Heart left ventricle (tissue), 16 donors: ENCODE results near the gene FAM3A. TPM values are rescaled to one million over a fixed set of nuclear protein-coding genes. Genes with fewer than 3 reads are reported as not detected.
A peak's percentile ranks its signal among the peaks of the same experiment; 100 is the strongest.

Source experiments
- ATAC-seq, 4 donors: fragments of 200-7000 bp; cut with Tn5 transposase; one replicate each; pipeline ENCODE4 v1.9.1; 2020 to 2022; ENCODE audit warnings: moderate library complexity in 4 of 4, mild to moderate bottlenecking in 3 of 4, moderate number of reproducible peaks in 1 of 4
- DNase-seq, 5 donors: peaks; one replicate each; pipeline ENCODE4 v3.0.0-alpha.2; 2020
- H3K27ac ChIP-seq, 12 donors: fragments of 200-600 bp; sonication (generic) in 4 of 12; one replicate each; pipeline versions ENCODE4 v1.5.0 to v1.8.0; 2016 to 2022; ENCODE audit warnings: mild to moderate bottlenecking in 2 of 12
- H3K27me3 ChIP-seq, 9 donors: fragments of 200-600 bp; sonication (generic) in 2 of 9; one replicate each; pipeline versions ENCODE4 v1.5.1 to v1.8.0; 2016 to 2022; ENCODE audit warnings: mild to moderate bottlenecking in 3 of 9
- H3K36me3 ChIP-seq, 9 donors: fragments of 200-600 bp; sonication (generic) in 2 of 9; one replicate each; pipeline versions ENCODE4 v1.5.0 to v1.8.0; 2018 to 2022; ENCODE audit warnings: mild to moderate bottlenecking in 2 of 9
- H3K4me1 ChIP-seq, 12 donors: fragments of 200-600 bp; sonication (generic) in 4 of 12; one replicate each; pipeline versions ENCODE4 v1.5.0 to v1.8.0; 2016 to 2022; ENCODE audit warnings: mild to moderate bottlenecking in 3 of 12
- H3K4me3 ChIP-seq, 12 donors: fragments of 200-600 bp; sonication (generic) in 4 of 12; one replicate each; pipeline versions ENCODE4 v1.5.0 to v1.8.0; 2017 to 2022; ENCODE audit warnings: mild to moderate bottlenecking in 9 of 12, moderate library complexity in 4 of 12
- H3K9me3 ChIP-seq, 12 donors: fragments of 200-600 bp; sonication (generic) in 4 of 12; one replicate each; pipeline versions ENCODE4 v1.5.0 to v1.8.0; 2016 to 2022; ENCODE audit warnings: mild to moderate bottlenecking in 1 of 12
- CTCF ChIP-seq, 12 donors: fragments of 200-600 bp; sonication (generic) in 4 of 12; IDR thresholded peaks; one replicate each; pipeline versions ENCODE4 v1.5.0 to v1.8.0; 2018 to 2022; ENCODE audit warnings: antibody characterized with exemption in 12 of 12, mild to moderate bottlenecking in 5 of 12
- POLR2A ChIP-seq, 2 donors: fragments of 450-650 bp; IDR thresholded peaks; one replicate each; pipeline ENCODE4 v1.6.1; 2017; ENCODE audit warnings: antibody characterized with exemption in 2 of 2, mild to moderate bottlenecking in 2 of 2, moderate library complexity in 2 of 2
- WGBS, 4 donors: extraction: QIAGEN DNeasy Blood & Tissue Kit in 2 of 4; methylation state at CpG; one replicate each; pipeline versions ENCODE4 v1.1.5 to v1.1.7; 2013 to 2018; 5-methylcytosine and 5-hydroxymethylcytosine counted together
- intact Hi-C, 10 donors: fragments of 100-400 bp; cut with DNase I; formaldehyde crosslinking; loops; one replicate each; pipeline versions ENCODE4 v1.11.1 to v1.14.2; 2022
- polyA plus RNA-seq, 2 donors: library from polyadenylated mRNA; stranded (reverse); fragments of 200-250 nt; gene quantifications; one replicate each; pipeline ENCODE4 v1.2.3, GENCODE V29; 2013
- total RNA-seq, 9 donors: library from RNA; depleted of rRNA in 2 of 9; stranded (reverse); fragments of >200 nt in 2 of 9; fragmentation: NEBNext Ultra II Directional in 3 of 9; extraction: Animal tissue kit (Norgen Biotek cat#: 25700) in 3 of 9; gene quantifications; one replicate each; pipeline versions ENCODE4 v1.1.0 to v1.2.4, GENCODE V29; 2016 to 2023
- donor health status: ischemic (EF 13 %, LVEDD 7.1; RV severe dilation, severe dysfunction).
- donor health status: healthy with polysubstance abuse.
- donor health status: DM: no; HTN: yes; CAD: no.
- donor health status: DM: no; HTN: no; CAD: no.
- donor health status: ischemic (EF 25% LVEDD 6.9; RV normal size, moderate dysfunction).
- donor health status: ischemic (EF 25% LVEDD 5.7; RV mildly dilated, moderate dysfunction).
- donor health status: healthy.
- donor health status: DM: yes; HTN: yes; CAD: no.
- donor health status: ischemic (EF 35%, LVEDD 5.7; RV mildly dilated, moderate dysfunction).
- donor health status: nonischemic (EF 11% LVEDD 7.7; RV severe dilation, severe dysfunction).
- donor health status: DM: yes; HTN: yes; CAD: no.
- donor health status: PGD.
- donor health status: ischemic (EF 29% LVEDD 5.4; RV normal size, mild dysfunction).
- donor health status: nonischemic (EF 23%, LVEDD 6.1; RV moderate dilation, normal function).

The FAM3A gene
- total and polyA plus RNA-seq, 11 donors = 36.2 to 82.6 (median 51.5) TPM

- DNase-seq (peak in 4 of 5 donors; percentile 27 to 73 (median 46)), ATAC-seq (no peak)
- Histone ChIP-seq H3K27me3 (no peaks in the 10 kb centered on the region), H3K4me1 (peaks cover 0 to 39% (median 17%) of the 10 kb centered on the region in 12 donors), H3K27ac (peak overlapping the region; percentile 78 to 96 (median 92)), H3K9me3 (no peaks in the 10 kb centered on the region), H3K4me3 (peak overlapping the region; percentile 50 to 92 (median 68)), H3K36me3 (peaks cover 0 to 9% (median 6%) of the 10 kb centered on the region in 9 donors)
- TF ChIP-seq POLR2A (IDR thresholded peaks at IDR 0.05) = no peak
- TF ChIP-seq CTCF (IDR thresholded peaks at IDR 0.05) = no peak
- intact Hi-C loops = no loop called here
- 1 to 80% (median 1%) methylated on average over 9 to 35 of the region's 35 CpGs; no CpG with 5 or more reads in 1 of the 4 donors for WGBS, 4 donors
These were observed 30.0 kb downstream of the FAM3A start for GRCh38 chrX:154486052-154486395.

GRCh38 chrX:154485150-154486051 is 30.6 kb downstream of the FAM3A start:
- intact Hi-C loops = no loop called here
- Histone ChIP-seq H3K36me3 (peaks cover 0 to 9% (median 6%) of the 10 kb centered on the region in 9 donors), H3K27ac (peak overlapping the region in 11 of 12 donors; percentile 80 to 96 (median 92)), H3K9me3 (no peaks in the 10 kb centered on the region), H3K4me1 (peaks cover 0 to 39% (median 17%) of the 10 kb centered on the region in 12 donors), H3K4me3 (peak overlapping the region; percentile 50 to 92 (median 68)), H3K27me3 (no peaks in the 10 kb centered on the region)
- ATAC-seq (no peak), DNase-seq (peak in 1 of 5 donors; percentile 62)
- WGBS, 4 donors = 30 to 78% (median 54%) methylated on average over 15 to 35 of the region's 35 CpGs
- TF ChIP-seq CTCF (IDR thresholded peaks at IDR 0.05) = no peak
- no peak for TF ChIP-seq POLR2A (IDR thresholded peaks at IDR 0.05)

- peaks cover 0 to 34% (median 15%) of the 10 kb centered on the region in 12 donors for H3K4me1 ChIP-seq
- peak overlapping the region in 7 of 12 donors; percentile 9 to 96 (median 62) for H3K27ac ChIP-seq
- WGBS, 4 donors = 69 to 84% (median 71%) methylated on average over 9 to 16 of the region's 16 CpGs
- no peaks in the 10 kb centered on the region for H3K27me3 ChIP-seq
- peak in 1 of 4 donors; percentile 32 for ATAC-seq
- intact Hi-C loops = loop anchor here in 1 of 10 donors (5.0 kb wide), 1 partner anchor 42 kb away; the partner anchor contains the start of gene FAM50A
- TF ChIP-seq CTCF (IDR thresholded peaks at IDR 0.05) = no peak
- no peak for TF ChIP-seq POLR2A (IDR thresholded peaks at IDR 0.05)
- DNase-seq = peak in 1 of 5 donors; percentile 42
- H3K4me3 ChIP-seq = no peak overlapping the region
- no peaks in the 10 kb centered on the region for H3K9me3 ChIP-seq
- H3K36me3 ChIP-seq = peaks cover 0 to 9% (median 6%) of the 10 kb centered on the region in 9 donors
These were observed 31.5 kb downstream of the FAM3A start for GRCh38 chrX:154484255-154485149.
